K562 (cell line): ENCODE data around the gene NDUFS8. TPM values are rescaled to one million over a fixed set of nuclear protein-coding genes. Genes with fewer than 3 reads are reported as not detected.

Source experiments
- GTF2A2 ChIP-seq: IDR thresholded peaks from 2 replicates; pipeline ENCODE4 v1.6.1; 2016; ENCODE audit warnings: mild to moderate bottlenecking, missing genetic modification characterization, missing compliant biosample characterization
- HINFP ChIP-seq: fragments of 450-650 bp; conservative IDR thresholded peaks from 2 replicates; pipeline ENCODE4 v1.6.1; 2016; ENCODE audit warnings: missing genetic modification characterization, low read depth, mild to moderate bottlenecking, control low read depth, missing compliant biosample characterization
- ID3 ChIP-seq, 2 experiments: fragments of 250-450 bp in 1 of 2; fragments of 450-650 bp in 1 of 2; sonication (Bioruptor Pico) in 1 of 2; IDR thresholded peaks; 2 replicates each; pipeline versions ENCODE4 v1.6.1 to v1.8.0; 2016 to 2021; ENCODE audit warnings: mild to moderate bottlenecking in 2 of 2, moderate library complexity in 2 of 2, missing compliant biosample characterization in 1 of 2, missing genetic modification characterization in 1 of 2
- MCM7 ChIP-seq, 2 experiments: fragments of 450-650 bp; IDR thresholded peaks; 2 replicates each; pipeline ENCODE4 v1.6.1; 2016 to 2018
- MECOM ChIP-seq: fragments of 250-450 bp; sonication (Bioruptor Pico); IDR thresholded peaks from 2 replicates; pipeline ENCODE4 v1.8.0; 2022; ENCODE audit warnings: inconsistent platforms
- MEF2D ChIP-seq: conservative IDR thresholded peaks from 2 replicates; pipeline ENCODE4 v1.6.1; 2016; ENCODE audit warnings: low read depth, missing genetic modification characterization, missing compliant biosample characterization
- PTRF ChIP-seq: fragments of 450-650 bp; IDR thresholded peaks from 2 replicates; pipeline ENCODE4 v1.6.1; 2016; ENCODE audit warnings: mild to moderate bottlenecking, missing genetic modification characterization, missing compliant biosample characterization
- PYGO2 ChIP-seq: fragments of 450-650 bp; IDR thresholded peaks from 2 replicates; pipeline ENCODE4 v1.6.1; 2016; ENCODE audit warnings: mild to moderate bottlenecking, missing genetic modification characterization, moderate library complexity, missing compliant biosample characterization
- REST ChIP-seq, 2 experiments: fragments of 450-650 bp; formaldehyde crosslinking in 1 of 2; IDR thresholded peaks; 2 replicates each; pipeline versions ENCODE4 v1.4.0 to v1.6.1; 2014 to 2020; ENCODE audit warnings: mild to moderate bottlenecking in 2 of 2, borderline replicate concordance in 1 of 2, low read depth in 1 of 2
- RFX7 ChIP-seq: fragments of 250-450 bp; sonication (Bioruptor Pico); IDR thresholded peaks from 2 replicates; pipeline ENCODE4 v1.5.1; 2021; ENCODE audit warnings: mild to moderate bottlenecking
- THAP7 ChIP-seq: fragments of 250-450 bp; sonication (Bioruptor Pico); IDR thresholded peaks from 2 replicates; pipeline ENCODE4 v1.5.0; 2021
- TSC22D4 ChIP-seq: fragments of 450-650 bp; IDR thresholded peaks from 2 replicates; pipeline ENCODE4 v1.6.1; 2016; ENCODE audit warnings: missing genetic modification characterization, missing biosample characterization, control low read depth
- ZFP1 ChIP-seq: fragments of 450-650 bp; formaldehyde crosslinking; IDR thresholded peaks from 2 replicates; pipeline ENCODE4 v1.4.0; 2020; ENCODE audit warnings: mild to moderate bottlenecking, mixed read lengths
- ZNF584 ChIP-seq: fragments of 200-800 bp; sonication (Bioruptor generic); IDR thresholded peaks from 2 replicates; pipeline ENCODE4 v1.6.1; 2016; ENCODE audit warnings: low read depth, mild to moderate bottlenecking, missing genetic modification characterization, missing compliant biosample characterization
- ZSCAN29 ChIP-seq: fragments of 450-650 bp; IDR thresholded peaks from 2 replicates; pipeline ENCODE4 v1.6.1; 2017
- polyA plus RNA-seq, 8 experiments: library from polyadenylated mRNA; depleted of rRNA in 4 of 8; stranded (reverse) in 5 of 8; unstranded in 3 of 8; fragments of >200 nt; fragmentation: Nextera tagmentation in 2 of 8; fragmentation: Illumina TruSeq in 1 of 8; extraction: Ambion mirVana in 2 of 8; extraction: Trizol in 1 of 8; gene quantifications; 2 replicates each; pipeline versions ENCODE4 v1.2.1 to v1.2.3, GENCODE V29; 2011 to 2014; ENCODE audit warnings: inconsistent platforms in 1 of 8, missing spikeins in 1 of 8
- total RNA-seq, 7 experiments: library from RNA; depleted of rRNA in 6 of 7; stranded (reverse); fragments of >200 nt in 6 of 7; fragmentation: Illumina TruSeq in 2 of 7; extraction: Trizol in 2 of 7; gene quantifications; 2 replicates each; pipeline versions ENCODE4 v1.2.1 to v1.2.3, GENCODE V29; 2011 to 2021; ENCODE audit warnings: low replicate concordance in 1 of 7

The NDUFS8 gene
- total and polyA plus RNA-seq, 9 of the 15 experiments (the other 6 are each of a cell fraction or from before 2014, with no cell fraction given) = 36.5 to 351 (median 101) TPM

GRCh38 chr11:68011051-68011943, 19.2 kb upstream of the NDUFS8 start (continued):
- TF ChIP-seq THAP7 (no peak), ZSCAN29 (no peak), RFX7 (no peak), HINFP (peak; percentile 72), PTRF (tag) (peak; percentile 86), MCM7 (IDR thresholded peaks at IDR 0.05) (no peak), ZNF584 (CRISPR knock-in tag) (0 out of 2 replicates have a peak, but pooled peaks have one; percentile 60), ID3 (CRISPR knock-in tag; IDR thresholded peaks at IDR 0.05) (no peak), ID3 (tag; IDR thresholded peaks at IDR 0.05) (peak; percentile 90), MEF2D (tag) (peak; percentile 84), GTF2A2 (tag) (0 out of 2 replicates have a peak, but pooled peaks have one; percentile 49), PYGO2 (tag) (peak; percentile 79), MECOM (CRISPR knock-in tag) (peak; percentile 45; the same call in 1 of the 2 replicates), TSC22D4 (tag) (no peak), ZFP1 (CRISPR knock-in tag) (no peak), REST (IDR thresholded peaks at IDR 0.05; ENCODE audit: borderline replicate concordance) (peak; percentile 48), REST (CRISPR knock-in tag; IDR thresholded peaks at IDR 0.05; ENCODE audit: low read depth) (no peak)
